Ectodermal cell (in vitro differentiated cells): ENCODE results near the gene HOXB6.

ENCODE experiments used
- H3K27ac ChIP-seq: 2 replicates; pipeline ENCODE4 v1.7.0; 2013; ENCODE audit warnings: mild to moderate bottlenecking, low read depth, low read length; ENCODE audit not compliant: insufficient read depth, poor library complexity, severe bottlenecking
- H3K27me3 ChIP-seq: 2 replicates; pipeline ENCODE4 v1.7.0; 2013; ENCODE audit warnings: mild to moderate bottlenecking, low read length; ENCODE audit not compliant: insufficient read depth, control insufficient read depth, poor library complexity, severe bottlenecking
- H3K36me3 ChIP-seq: one replicate; pipeline ENCODE4 v1.7.0; 2013; ENCODE audit warnings: low read length; ENCODE audit not compliant: control insufficient read depth, insufficient read depth
- H3K4me1 ChIP-seq: one replicate; pipeline ENCODE4 v1.7.0; 2013; ENCODE audit warnings: low read length; ENCODE audit not compliant: control insufficient read depth, insufficient read depth
- H3K4me3 ChIP-seq: 2 replicates; pipeline ENCODE4 v1.7.0; 2013; ENCODE audit warnings: low read depth, low read length, control low read depth; ENCODE audit not compliant: insufficient read depth
- H3K9me3 ChIP-seq: 2 replicates; pipeline ENCODE4 v1.7.0; 2013; ENCODE audit warnings: mild to moderate bottlenecking, low read length, moderate library complexity; ENCODE audit not compliant: control insufficient read depth
- WGBS, 2 experiments: methylation state at CpG; one replicate each; pipeline ENCODE4 v1.1.7; 2013; ENCODE audit warnings: missing lambda C conversion rate in 2 of 2; 5-methylcytosine and 5-hydroxymethylcytosine counted together

The HOXB6 gene

DNA sequence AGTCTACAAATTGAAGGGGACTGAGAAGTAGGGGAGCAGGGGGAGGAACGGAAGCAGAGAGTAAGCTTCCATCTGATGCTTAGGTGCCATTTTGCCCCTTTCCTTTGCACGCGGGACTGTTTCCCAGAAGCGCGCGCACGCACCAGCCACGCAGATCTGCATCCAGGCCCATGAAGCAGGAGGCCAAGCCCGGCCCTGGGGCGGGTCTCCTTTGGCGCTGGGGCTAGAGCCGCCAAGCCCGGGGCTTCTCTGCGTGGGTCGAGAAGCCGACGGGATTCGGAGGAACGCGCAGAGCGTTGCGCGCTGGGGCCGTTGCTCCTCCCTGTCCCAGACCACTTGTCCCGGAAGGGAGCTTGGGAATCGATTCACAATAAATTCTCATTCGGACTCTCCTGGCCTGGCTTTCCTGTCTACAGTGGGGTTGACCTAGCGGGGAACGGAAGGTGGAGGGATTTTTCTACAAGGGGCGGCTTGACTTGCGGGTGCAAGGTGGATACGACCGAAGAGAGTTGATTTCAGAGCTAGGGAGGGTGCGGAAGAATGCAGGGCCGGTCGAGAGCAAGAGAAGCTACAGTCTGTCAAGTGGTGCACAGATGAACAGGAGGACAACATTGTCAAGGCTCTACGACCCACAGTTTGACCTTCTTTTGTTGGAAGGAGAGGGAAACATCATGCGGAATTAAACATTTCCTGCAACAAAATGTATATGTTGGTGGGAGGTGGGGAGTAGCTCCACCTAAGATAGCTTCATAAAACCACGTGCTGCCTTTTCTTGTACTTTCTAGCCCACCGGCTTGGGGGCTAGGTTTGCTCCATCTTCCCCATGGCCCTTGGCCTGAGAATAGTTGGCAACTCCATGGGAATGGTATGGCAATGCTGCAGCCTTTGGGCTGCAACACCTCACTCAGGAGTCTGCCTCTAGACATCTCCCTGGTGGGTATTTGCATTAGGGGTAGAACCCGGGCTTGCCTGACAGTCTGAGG, 16.9 kb upstream of the HOXB6 start:
- H3K36me3 ChIP-seq: no peaks in the 10 kb centered on the region
- peaks cover 12% of the 10 kb centered on the region for H3K4me1 ChIP-seq
- no peak overlapping the region for H3K4me3 ChIP-seq
- no peaks in the 10 kb centered on the region for H3K9me3 ChIP-seq
- no peak overlapping the region for H3K27ac ChIP-seq
- peaks cover 100% of the 10 kb centered on the region for H3K27me3 ChIP-seq
- WGBS, 2 experiments: 7 to 9% methylated on average over 41 of the region's 41 CpGs

DNA sequence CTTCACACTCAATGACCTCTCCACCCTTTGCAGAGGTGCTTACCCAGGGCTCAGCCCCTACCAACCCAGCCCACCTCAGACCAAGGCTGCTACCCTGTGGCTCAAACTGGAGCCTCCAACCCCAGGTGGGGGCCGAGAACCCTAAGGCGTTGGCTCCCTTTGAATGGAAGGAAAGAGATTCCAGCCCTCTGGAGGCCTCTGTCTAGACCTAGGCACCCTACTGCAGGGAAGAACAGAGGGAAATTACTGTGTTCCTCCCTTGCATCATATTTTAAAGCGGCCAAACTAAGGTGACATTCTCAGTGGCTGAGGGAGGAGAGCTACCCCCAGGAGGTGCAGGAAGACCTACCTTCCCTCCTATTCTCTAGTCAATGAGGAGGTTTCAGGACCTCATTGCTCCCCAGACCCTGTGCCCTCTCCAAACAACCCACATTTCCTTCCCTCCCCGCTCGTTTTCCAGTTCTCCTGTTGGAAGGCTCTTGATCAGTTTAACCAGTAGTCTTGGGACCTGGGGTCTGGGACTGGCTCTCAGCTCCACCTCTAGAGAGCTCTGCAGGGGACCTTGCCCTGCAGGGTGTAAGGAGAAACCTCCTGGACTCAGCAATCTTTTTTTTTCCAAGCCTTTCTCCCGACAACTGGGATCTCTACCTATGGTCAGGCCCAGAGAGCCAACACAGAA, 15.8 kb upstream of the HOXB6 start:
- H3K4me1 ChIP-seq: peaks cover 7% of the 10 kb centered on the region
- no peak overlapping the region for H3K4me3 ChIP-seq
- 6 to 9% methylated on average over 6 of the region's 6 CpGs for WGBS, 2 experiments
- H3K36me3 ChIP-seq: no peaks in the 10 kb centered on the region
- peaks cover 100% of the 10 kb centered on the region for H3K27me3 ChIP-seq
- H3K9me3 ChIP-seq: no peaks in the 10 kb centered on the region
- H3K27ac ChIP-seq: no peak overlapping the region

DNA sequence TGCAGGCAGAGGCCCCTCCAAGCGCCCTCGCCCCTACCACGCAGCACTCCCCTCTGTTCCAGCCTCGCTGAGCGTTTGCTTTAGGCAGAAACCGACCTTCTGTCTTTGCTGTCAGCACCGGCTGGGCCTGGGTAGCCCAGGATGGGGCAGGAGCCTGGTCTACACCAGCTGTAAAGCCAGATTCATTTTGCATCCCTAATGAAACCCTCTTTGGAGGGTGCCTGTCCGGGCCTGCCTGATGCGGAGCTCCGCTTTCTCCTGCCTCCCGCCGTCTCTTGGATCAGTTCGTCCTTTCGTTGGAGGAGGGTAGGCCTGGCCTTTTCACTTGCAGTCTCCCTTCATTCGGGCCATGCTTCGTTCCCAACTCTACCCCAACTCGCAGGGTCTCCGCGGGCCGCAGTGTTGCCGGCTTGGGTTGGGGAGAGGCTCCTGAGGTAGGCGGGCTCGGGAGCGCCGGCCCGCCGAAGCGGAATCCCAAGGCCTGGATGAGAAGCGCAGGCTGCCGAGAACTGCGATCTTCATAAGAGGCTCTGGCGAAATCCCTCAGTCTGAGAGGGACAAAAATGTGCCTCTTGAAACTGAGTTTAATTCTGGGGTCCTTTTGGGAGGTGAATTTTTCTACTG, 15.2 kb upstream of the HOXB6 start:
- 2 to 3% methylated on average over 32 of the region's 32 CpGs for WGBS, 2 experiments
- no peaks in the 10 kb centered on the region for H3K9me3 ChIP-seq
- H3K36me3 ChIP-seq: no peaks in the 10 kb centered on the region
- H3K4me1 ChIP-seq: peaks cover 7% of the 10 kb centered on the region
- H3K27ac ChIP-seq: no peak overlapping the region
- H3K27me3 ChIP-seq: peaks cover 100% of the 10 kb centered on the region
- no peak overlapping the region for H3K4me3 ChIP-seq

DNA sequence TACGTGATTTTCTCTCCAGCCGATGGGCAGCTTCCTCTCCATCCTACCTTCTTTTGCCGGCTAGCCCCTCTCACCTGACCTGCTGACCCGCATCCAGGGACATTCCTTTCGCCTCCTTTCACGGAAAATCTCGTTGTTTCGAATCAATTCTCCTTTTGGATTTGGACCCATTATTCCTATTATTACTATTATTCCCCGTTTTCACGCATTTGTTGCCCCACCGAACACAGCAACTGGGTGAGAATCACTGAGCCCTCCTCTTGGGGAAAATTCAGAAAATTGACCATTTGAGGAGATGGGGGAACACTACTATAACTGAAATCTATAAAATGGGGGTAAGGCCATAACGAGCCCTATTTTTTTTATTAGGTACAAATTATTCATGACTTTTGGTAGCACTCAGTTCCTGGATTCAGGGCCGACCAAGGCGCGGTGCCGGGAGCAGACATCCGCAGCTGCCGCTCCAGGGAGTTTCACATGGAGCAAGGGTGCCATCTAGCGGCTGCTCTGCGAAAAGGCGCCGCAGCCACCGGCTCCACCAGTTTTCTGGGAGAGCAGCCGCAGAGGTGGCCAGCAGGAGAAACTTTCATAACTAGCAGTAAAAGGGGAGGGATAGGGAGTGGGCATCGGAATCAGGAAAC, 13.6 kb upstream of the HOXB6 start:
- Histone ChIP-seq H3K9me3 (no peaks in the 10 kb centered on the region), H3K4me1 (peaks cover 7% of the 10 kb centered on the region), H3K36me3 (no peaks in the 10 kb centered on the region), H3K27me3 (peaks cover 100% of the 10 kb centered on the region), H3K27ac (no peak overlapping the region), H3K4me3 (no peak overlapping the region)
- WGBS, 2 experiments: 5 to 6% methylated on average over 23 to 25 of the region's 25 CpGs

DNA sequence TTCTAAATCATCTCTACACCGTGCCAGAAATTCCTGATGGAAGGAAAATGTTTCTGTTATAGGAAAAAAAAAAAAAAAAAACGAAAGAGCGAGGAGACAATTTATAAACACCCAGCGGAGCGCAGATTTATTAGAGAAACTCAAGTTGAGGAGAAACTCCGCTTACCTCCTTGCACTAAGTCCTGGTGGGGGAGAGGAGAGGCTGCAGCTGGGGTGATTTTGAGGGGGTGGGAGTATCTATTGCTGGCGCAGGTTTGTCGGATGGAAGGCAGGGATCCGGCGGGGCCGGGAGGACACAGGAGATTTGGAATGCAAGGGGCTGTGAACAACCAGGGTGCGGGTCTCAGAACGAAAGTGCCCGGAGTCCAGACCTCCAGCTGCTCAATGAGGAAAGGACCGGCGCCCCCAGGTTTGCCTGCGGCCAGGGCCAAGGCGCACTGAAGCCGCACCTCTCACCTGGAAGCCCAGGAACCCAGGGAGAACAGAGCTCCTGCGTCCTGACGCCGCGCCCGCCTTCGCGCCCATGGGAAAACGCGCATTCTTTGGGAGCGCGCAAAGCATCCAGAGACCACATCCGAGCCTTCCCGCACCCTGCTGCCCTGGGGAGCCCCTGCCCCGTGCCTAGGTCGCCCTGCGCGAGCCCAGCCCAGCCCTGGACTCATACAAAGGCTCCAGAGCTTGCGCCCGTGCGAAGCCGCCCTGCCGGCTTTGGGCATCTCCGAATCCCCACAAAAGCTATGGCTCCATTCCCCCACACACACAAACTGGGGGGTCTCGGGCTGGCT, 12.9 kb upstream of the HOXB6 start:
- H3K27ac ChIP-seq: no peak overlapping the region
- peaks cover 100% of the 10 kb centered on the region for H3K27me3 ChIP-seq
- no peaks in the 10 kb centered on the region for H3K9me3 ChIP-seq
- H3K4me1 ChIP-seq: peaks cover 7% of the 10 kb centered on the region
- no peaks in the 10 kb centered on the region for H3K36me3 ChIP-seq
- 5 to 6% methylated on average over 41 to 43 of the region's 43 CpGs for WGBS, 2 experiments
- no peak overlapping the region for H3K4me3 ChIP-seq

DNA sequence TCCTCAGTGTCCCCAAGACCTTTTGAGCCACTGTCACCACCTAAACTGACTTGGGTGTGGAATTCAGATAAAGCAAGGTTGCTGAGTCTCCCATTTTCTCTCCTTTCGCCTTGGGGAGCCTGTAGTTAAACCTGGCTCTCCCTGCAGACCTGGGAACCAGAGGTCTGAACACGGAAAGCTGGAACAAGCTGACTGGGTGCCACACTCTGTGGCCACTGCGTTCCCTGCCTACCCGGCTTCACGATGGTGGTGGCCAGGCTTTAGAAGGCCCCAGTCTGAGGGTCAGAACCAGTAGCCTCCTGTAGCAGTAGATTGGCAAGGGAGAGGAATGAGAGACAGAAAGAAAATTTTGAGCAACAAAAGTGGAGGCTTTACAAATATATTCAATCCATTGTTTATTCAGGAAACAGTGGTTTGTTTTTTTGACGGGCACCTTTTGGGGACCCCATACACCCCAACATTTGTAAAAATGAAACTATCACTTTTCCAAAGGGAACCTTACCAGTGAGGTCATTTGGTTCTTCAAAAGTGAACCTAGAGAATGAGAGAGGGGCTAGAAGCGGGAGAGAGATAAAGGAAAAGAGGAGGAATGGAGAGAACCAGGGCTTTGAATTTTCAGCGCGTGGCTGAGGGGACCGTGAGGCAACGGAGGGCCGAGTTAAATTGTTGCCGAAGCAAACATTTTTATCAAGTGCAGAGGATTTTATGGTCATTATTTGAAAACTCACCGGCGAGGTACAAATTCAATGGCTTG, 12.1 kb upstream of the HOXB6 start:
- peaks cover 100% of the 10 kb centered on the region for H3K27me3 ChIP-seq
- no peak overlapping the region for H3K4me3 ChIP-seq
- peaks cover 7% of the 10 kb centered on the region for H3K4me1 ChIP-seq
- no peaks in the 10 kb centered on the region for H3K36me3 ChIP-seq
- WGBS, 2 experiments: 9 to 12% methylated on average over 15 of the region's 15 CpGs
- no peaks in the 10 kb centered on the region for H3K9me3 ChIP-seq
- H3K27ac ChIP-seq: no peak overlapping the region

DNA sequence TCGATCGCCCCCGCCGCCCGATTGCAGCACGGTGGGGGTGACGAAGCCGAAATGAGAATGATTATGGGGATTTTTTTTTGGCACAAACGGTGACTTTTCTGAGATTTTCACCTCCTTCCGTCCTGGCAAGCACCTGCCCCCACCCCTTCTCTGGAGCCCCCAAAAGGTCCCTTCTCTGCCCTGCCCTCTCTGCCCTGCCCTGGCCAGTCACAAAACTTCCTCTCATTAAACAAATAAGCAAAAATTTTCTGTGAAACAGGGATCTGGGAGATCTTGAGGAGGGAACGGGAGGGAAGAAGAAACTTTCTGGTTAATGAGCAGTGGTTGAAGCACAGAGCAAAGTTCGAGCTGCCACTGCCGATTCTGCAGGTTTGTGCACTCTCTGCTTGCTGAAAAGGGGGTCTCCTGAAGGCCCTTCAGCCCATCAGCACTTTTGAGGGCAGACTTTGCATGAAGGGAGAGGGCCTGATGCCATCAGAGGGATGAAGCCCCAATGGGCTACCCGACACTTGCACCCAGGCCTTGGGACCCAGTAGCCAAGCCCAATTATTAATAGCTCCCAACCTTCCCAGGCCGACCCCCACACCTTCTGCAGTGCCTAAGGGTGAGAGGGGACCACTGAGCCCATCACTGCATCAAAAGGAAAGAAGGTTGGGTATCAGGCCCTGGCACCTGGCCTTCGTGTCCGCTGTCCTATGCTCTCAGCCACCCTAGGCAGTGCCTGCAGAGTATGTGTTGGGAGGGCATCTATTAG, 11.4 kb upstream of the HOXB6 start:
- Histone ChIP-seq H3K4me3 (no peak overlapping the region), H3K4me1 (peaks cover 7% of the 10 kb centered on the region), H3K27ac (no peak overlapping the region)

GRCh38 chr17:48615047-48615962, 10.5 kb upstream of the HOXB6 start, which contains the start of gene HOXB8:
Gene HOXB8, minus strand, starts transcription at chr17:48615292. Its CDS starts 588 bp downstream, at chr17:48614704.
- Histone ChIP-seq H3K27me3 (peaks cover 100% of the 10 kb centered on the region), H3K4me3 (no peak within 1 kb of the TSS), H3K27ac (no peak within 1 kb of the TSS), H3K4me1 (peaks cover 11% of the 10 kb centered on the region), H3K9me3 (no peaks in the 10 kb centered on the region), H3K36me3 (no peaks in the 10 kb centered on the region)
- WGBS, 2 experiments: 8 to 9% methylated on average over 36 to 39 of the region's 41 CpGs

More for the DNA sequence above, 11.4 kb upstream of the HOXB6 start:
- WGBS, 2 experiments: 10 to 13% methylated on average over 17 of the region's 17 CpGs
- Histone ChIP-seq H3K9me3 (no peaks in the 10 kb centered on the region), H3K36me3 (no peaks in the 10 kb centered on the region), H3K27me3 (peaks cover 100% of the 10 kb centered on the region)
